IMR-90 (cell line): ENCODE data around the gene NPAS3. TPM values are rescaled to one million over a fixed set of nuclear protein-coding genes. Genes with fewer than 3 reads are reported as not detected.

Experiments
- ATAC-seq: fragments of 200-7000 bp; cut with Tn5 transposase; 2 replicates; pipeline ENCODE4 v1.9.1; 2020; ENCODE audit warnings: low read depth, mild to moderate bottlenecking, moderate library complexity
- BruUV-seq: library from RNA; stranded (reverse); fragments of 400-500 nt; replicated peaks from 2 replicates; lab custom pipeline; 2021; lab: Mats Ljungman, UMichigan
- CTCF ChIA-PET: fragments of 300-600 bp; formaldehyde crosslinking; extraction: SDS; loops from one replicate; lab custom pipeline; 2021; ENCODE audit warnings: antibody characterized with exemption; lab: Yijun Ruan, JAX
- POLR2A ChIA-PET: fragments of 300-600 bp; sonication (Branson Sonifier 250); formaldehyde crosslinking; loops from one replicate; lab custom pipeline; 2022; ENCODE audit warnings: antibody characterized with exemption; ENCODE audit not compliant: unreplicated experiment; lab: Charles Lee
- DNase-seq: peaks from one replicate; pipeline ENCODE4 v3.0.0; 2013
- H2AFZ ChIP-seq: replicated peaks from 2 replicates; pipeline ENCODE3; 2013; ENCODE audit warnings: low read length, mild to moderate bottlenecking; ENCODE audit not compliant: poor library complexity
- H2AK5ac ChIP-seq: 2 replicates; pipeline ENCODE4 v1.6.1; 2013; ENCODE audit warnings: low read depth, low read length, inconsistent platforms
- H2AK9ac ChIP-seq: replicated peaks from 2 replicates; pipeline ENCODE3; 2013; ENCODE audit warnings: mild to moderate bottlenecking, low read depth, low read length, moderate library complexity; ENCODE audit not compliant: poor library complexity
- H2BK120ac ChIP-seq: 2 replicates; pipeline ENCODE4 v1.6.1; 2013; ENCODE audit warnings: low read depth, low read length, inconsistent platforms
- H2BK15ac ChIP-seq: 3 replicates; pipeline ENCODE4 v1.6.1; 2013; ENCODE audit warnings: low read depth, low read length, inconsistent platforms
- H2BK20ac ChIP-seq: 2 replicates; pipeline ENCODE4 v1.6.1; 2013; ENCODE audit warnings: low read depth, mild to moderate bottlenecking, inconsistent platforms, low read length, moderate library complexity
- H2BK5ac ChIP-seq: 2 replicates; pipeline ENCODE4 v1.6.1; 2013; ENCODE audit warnings: mild to moderate bottlenecking, low read depth, low read length, inconsistent platforms; ENCODE audit not compliant: poor library complexity, severe bottlenecking
- H3K14ac ChIP-seq: replicated peaks from 2 replicates; pipeline ENCODE4 v1.6.1; 2013; ENCODE audit warnings: low read depth, low read length, inconsistent platforms
- H3K18ac ChIP-seq: 2 replicates; pipeline ENCODE4 v1.6.1; 2013; ENCODE audit warnings: low read depth, low read length, control low read depth
- H3K23ac ChIP-seq: 2 replicates; pipeline ENCODE4 v1.6.1; 2013; ENCODE audit warnings: low read depth, low read length, inconsistent platforms
- H3K27ac ChIP-seq: 2 replicates; pipeline ENCODE4 v1.5.1; 2013; ENCODE audit warnings: mild to moderate bottlenecking, control low read depth, low read length; ENCODE audit not compliant: insufficient read depth
- H3K27me3 ChIP-seq: 2 replicates; pipeline ENCODE4 v1.6.1; 2013; ENCODE audit warnings: low read length; ENCODE audit not compliant: control insufficient read depth, insufficient read depth
- H3K36me3 ChIP-seq: 2 replicates; pipeline ENCODE4 v1.6.1; 2013; ENCODE audit warnings: low read length, mixed read lengths; ENCODE audit not compliant: control insufficient read depth, insufficient read depth
- H3K4ac ChIP-seq: 2 replicates; pipeline ENCODE4 v1.6.1; 2013; ENCODE audit warnings: low read depth, low read length, inconsistent platforms
- H3K4me1 ChIP-seq: 2 replicates; pipeline ENCODE4 v1.6.1; 2013; ENCODE audit warnings: low read length, mixed read lengths; ENCODE audit not compliant: control insufficient read depth, insufficient read depth
- H3K4me2 ChIP-seq: 2 replicates; pipeline ENCODE4 v1.6.1; 2013; ENCODE audit warnings: low read depth, mild to moderate bottlenecking, control low read depth, low read length, moderate library complexity
- H3K4me3 ChIP-seq: 2 replicates; pipeline ENCODE4 v1.5.1; 2013; ENCODE audit warnings: low read depth, mild to moderate bottlenecking, control low read depth, low read length, moderate library complexity; ENCODE audit not compliant: insufficient read depth
- H3K56ac ChIP-seq: 2 replicates; pipeline ENCODE4 v1.6.1; 2013; ENCODE audit warnings: low read length, inconsistent platforms; ENCODE audit not compliant: insufficient read depth; ENCODE audit errors: extremely low read depth
- H3K79me1 ChIP-seq, 2 experiments: 2 replicates each; pipeline ENCODE4 v1.6.1; 2013; ENCODE audit warnings: low read length in 2 of 2, inconsistent platforms in 1 of 2, low read depth in 1 of 2
- H3K9ac ChIP-seq: 2 replicates; pipeline ENCODE4 v1.6.1; 2013; ENCODE audit warnings: low read depth, low read length, control low read depth
- H3K9me1 ChIP-seq: 2 replicates; pipeline ENCODE4 v1.6.1; 2013; ENCODE audit warnings: low read length, inconsistent platforms; ENCODE audit not compliant: insufficient read depth
- H3K9me3 ChIP-seq: 2 replicates; pipeline ENCODE4 v1.6.1; 2013; ENCODE audit warnings: low read length; ENCODE audit not compliant: control insufficient read depth, insufficient read depth
- H4K20me1 ChIP-seq: 2 replicates; pipeline ENCODE4 v1.6.1; 2013; ENCODE audit warnings: low read length, inconsistent platforms; ENCODE audit not compliant: insufficient read depth
- H4K5ac ChIP-seq: 2 replicates; pipeline ENCODE4 v1.6.1; 2013; ENCODE audit warnings: mild to moderate bottlenecking, low read depth, low read length, control low read depth
- H4K8ac ChIP-seq, 2 experiments: 2 replicates each; pipeline ENCODE4 v1.6.1; 2013; ENCODE audit warnings: low read depth in 2 of 2, low read length in 2 of 2, control low read depth in 1 of 2, inconsistent platforms in 1 of 2
- H4K91ac ChIP-seq: 2 replicates; pipeline ENCODE4 v1.6.1; 2013; ENCODE audit warnings: low read depth, low read length, inconsistent platforms; ENCODE audit not compliant: insufficient read depth
- BHLHE40 ChIP-seq: fragments of 150-350 bp; IDR thresholded peaks from 2 replicates; pipeline ENCODE4 v1.6.1; 2016; ENCODE audit warnings: mild to moderate bottlenecking, low read depth, low read length
- CHD1 ChIP-seq: IDR thresholded peaks from 2 replicates; pipeline ENCODE4 v1.6.1; 2012; ENCODE audit warnings: low read depth, low read length, improper control_type of control experiment
- CTCF ChIP-seq: conservative IDR thresholded peaks from 2 replicates; pipeline ENCODE4 v1.5.1; 2012; ENCODE audit warnings: mild to moderate bottlenecking, low read depth, low read length, improper control_type of control experiment
- ELK1 ChIP-seq: fragments of 150-350 bp; IDR thresholded peaks from 2 replicates; pipeline ENCODE4 v1.6.1; 2016; ENCODE audit warnings: low read depth, mild to moderate bottlenecking, low read length, moderate library complexity, borderline replicate concordance
- FOS ChIP-seq: fragments of 150-350 bp; IDR thresholded peaks from 2 replicates; pipeline ENCODE4 v1.6.1; 2016; ENCODE audit warnings: low read depth, low read length
- MAFK ChIP-seq: IDR thresholded peaks from 2 replicates; pipeline ENCODE4 v1.6.1; 2012; ENCODE audit warnings: low read depth, low read length, improper control_type of control experiment
- MAZ ChIP-seq: IDR thresholded peaks from 2 replicates; pipeline ENCODE4 v1.6.1; 2012; ENCODE audit warnings: low read depth, mild to moderate bottlenecking, low read length, improper control_type of control experiment, moderate library complexity, borderline replicate concordance
- MXI1 ChIP-seq: IDR thresholded peaks from 2 replicates; pipeline ENCODE4 v1.6.1; 2012; ENCODE audit warnings: low read depth, mild to moderate bottlenecking, low read length, moderate library complexity, borderline replicate concordance
- POLR2A ChIP-seq: IDR thresholded peaks from 2 replicates; pipeline ENCODE4 v1.6.1; 2012; ENCODE audit warnings: mild to moderate bottlenecking, low read depth, low read length
- RCOR1 ChIP-seq: IDR thresholded peaks from 2 replicates; pipeline ENCODE4 v1.6.1; 2012; ENCODE audit warnings: mild to moderate bottlenecking, low read length, improper control_type of control experiment; ENCODE audit not compliant: insufficient replicate concordance
- RFX5 ChIP-seq: IDR thresholded peaks from 2 replicates; pipeline ENCODE4 v1.8.0; 2012; ENCODE audit warnings: low read depth, mild to moderate bottlenecking, low read length, moderate library complexity
- SMC3 ChIP-seq: fragments of 150-350 bp; IDR thresholded peaks from 2 replicates; pipeline ENCODE4 v1.6.1; 2016; ENCODE audit warnings: low read depth, mild to moderate bottlenecking, antibody characterized with exemption, low read length, moderate library complexity
- USF2 ChIP-seq: fragments of 150-350 bp; IDR thresholded peaks from 2 replicates; pipeline ENCODE4 v1.6.1; 2017; ENCODE audit warnings: mild to moderate bottlenecking, antibody characterized with exemption, low read length, low read depth
- WGBS, 2 experiments: methylation state at CpG; one replicate each; pipeline versions ENCODE4 v1.1.5 to v1.1.7; 2013; ENCODE audit warnings: missing lambda C conversion rate in 2 of 2; ENCODE audit not compliant: insufficient read length in 1 of 2; ENCODE audit errors: extremely low coverage in 2 of 2; 5-methylcytosine and 5-hydroxymethylcytosine counted together
- dilution Hi-C: fragments of 300-500 bp; cut with HindIII; formaldehyde crosslinking; loops from one replicate; pipeline ENCODE4 v1.14.3; 2018; ENCODE audit warnings: low sequenced_read_pairs; ENCODE audit not compliant: unreplicated experiment
- in situ Hi-C: fragments of 300-500 bp; cut with MboI; formaldehyde crosslinking; loops from 3 replicates; pipeline ENCODE4 v1.14.3; 2019; ENCODE audit warnings: low sequenced_read_pairs, inconsistent platforms, mixed read lengths
- intact Hi-C: fragments of 100-400 bp; cut with micrococcal nuclease; formaldehyde crosslinking; loops from 2 replicates; pipeline ENCODE4 v1.10.0; 2022
- polyA plus RNA-seq, 3 experiments: library from polyadenylated mRNA; depleted of rRNA; stranded (reverse); fragments of >200 nt; gene quantifications; 2 replicates each; pipeline ENCODE4 v1.2.3, GENCODE V29; 2012; ENCODE audit warnings: low replicate concordance in 1 of 3
- total RNA-seq: library from RNA; depleted of rRNA; stranded (reverse); fragments of >200 nt; gene quantifications from 2 replicates; pipeline ENCODE4 v1.2.3, GENCODE V29; 2012

NPAS3 gene
- total and polyA plus RNA-seq, 2 of the 4 experiments (the other 2 are of a cell fraction): not detected

- no peak overlapping the region for H3K23ac ChIP-seq
- H2AK5ac ChIP-seq: no peak overlapping the region
- H3K27me3 ChIP-seq: no peaks in the 10 kb centered on the region
- ChIA-PET CTCF (no interaction called here), POLR2A (no interaction called here)
- no peak overlapping the region for H3K18ac ChIP-seq
- BruUV-seq: no TSS peak
- in situ Hi-C loops (no loop called here), intact Hi-C loops (no loop called here), dilution Hi-C loops (no loop called here)
- no peak overlapping the region for H3K27ac ChIP-seq
- no peaks in the 10 kb centered on the region for H3K79me1 ChIP-seq
- H2BK15ac ChIP-seq: no peak overlapping the region
- no peak overlapping the region for H4K8ac ChIP-seq
- no peak overlapping the region for H2AFZ ChIP-seq
- H3K4me1 ChIP-seq: no peaks in the 10 kb centered on the region
- no peak overlapping the region for H2BK120ac ChIP-seq
- no peaks in the 10 kb centered on the region for H4K20me1 ChIP-seq
- 26% methylated on average over 4 of the region's 7 CpGs; no CpG with 5 or more reads in 1 of the 2 experiments for WGBS, 2 experiments
- H2BK5ac ChIP-seq: no peak overlapping the region
- no peak overlapping the region for H3K4me3 ChIP-seq
- no peak overlapping the region for H2BK20ac ChIP-seq
- H4K91ac ChIP-seq: no peak overlapping the region
- DNase-seq: no peak
- H3K14ac ChIP-seq: no peak overlapping the region
- H3K36me3 ChIP-seq: no peaks in the 10 kb centered on the region
- no peaks in the 10 kb centered on the region for H3K9me3 ChIP-seq
- no peak overlapping the region for H3K9ac ChIP-seq
- H2AK9ac ChIP-seq: no peak overlapping the region
- no peak overlapping the region for H3K4ac ChIP-seq
- H4K5ac ChIP-seq: no peak overlapping the region
- no peak overlapping the region for H3K56ac ChIP-seq
- ATAC-seq: no peak
- TF ChIP-seq RCOR1 (no peak), ELK1 (no peak), CHD1 (no peak), MAFK (no peak), BHLHE40 (no peak), RFX5 (no peak), POLR2A (no peak), CTCF (no peak), MAZ (no peak), SMC3 (no peak), MXI1 (no peak), FOS (no peak), USF2 (no peak)
- H3K9me1 ChIP-seq: no peaks in the 10 kb centered on the region
- H3K4me2 ChIP-seq: no peak overlapping the region
Measured at GRCh38 chr14:33454707-33455106, 516.0 kb downstream of the NPAS3 start.
